GM18870 (cell line): ENCODE results near the gene PEX10.
"Not testable (repeated sequence)": the region's sequence is repeated elsewhere in the genome, so short reads cannot be mapped to it uniquely, and the experiment has no call there.

Experiments used
- ATAC-seq: cut with Tn5 transposase; IDR thresholded peaks from one replicate; pipeline ENCODE4 v1.9.1; 2021; ENCODE audit warnings: moderate library complexity; ENCODE audit not compliant: unreplicated experiment

PEX10 gene

GRCh38 chr1:2412395-2412772 lies at the start of gene PEX10:
Gene PEX10 (minus strand): TSS chr1:2412564. CDS start chr1:2412502, 62 bp downstream.
- ATAC-seq: peak; percentile 38

GRCh38 chr1:2460996-2461751 lies 48.8 kb upstream of the PEX10 start:
- ATAC-seq: no peak

- no peak for ATAC-seq
These were observed 47.8 kb upstream of the PEX10 start for GRCh38 chr1:2460203-2460602.

GRCh38 chr1:2459757-2460156 lies 47.4 kb upstream of the PEX10 start:
- ATAC-seq: no peak

- not testable (repeated sequence) for ATAC-seq
These were observed 46.9 kb upstream of the PEX10 start for GRCh38 chr1:2459102-2459753.

- ATAC-seq: no peak
These were observed 46.3 kb upstream of the PEX10 start for GRCh38 chr1:2458687-2459086.

GRCh38 chr1:2457444-2457843 lies 45.1 kb upstream of the PEX10 start:
- no peak for ATAC-seq

GRCh38 chr1:2455757-2456156 lies 43.4 kb upstream of the PEX10 start:
- ATAC-seq: no peak

GRCh38 chr1:2454227-2454626 lies 41.9 kb upstream of the PEX10 start:
- no peak for ATAC-seq

- no peak for ATAC-seq
These were observed 40.6 kb upstream of the PEX10 start for GRCh38 chr1:2452932-2453315.

- ATAC-seq: no peak
These were observed 40.0 kb upstream of the PEX10 start for GRCh38 chr1:2452201-2452931.

- no peak for ATAC-seq
These were observed 39.4 kb upstream of the PEX10 start for GRCh38 chr1:2451741-2452140.

- no peak for ATAC-seq
These were observed 37.5 kb upstream of the PEX10 start for GRCh38 chr1:2449636-2450454.

- no peak for ATAC-seq
These were observed 35.7 kb upstream of the PEX10 start for GRCh38 chr1:2448098-2448445.

GRCh38 chr1:2447276-2448097 lies 35.1 kb upstream of the PEX10 start:
- ATAC-seq: no peak

- no peak for ATAC-seq
These were observed 34.5 kb upstream of the PEX10 start for GRCh38 chr1:2446861-2447260.

GRCh38 chr1:2446394-2446793 lies 34.0 kb upstream of the PEX10 start:
- ATAC-seq: no peak

GRCh38 chr1:2445823-2446215 lies 33.5 kb upstream of the PEX10 start:
- ATAC-seq: no peak

GRCh38 chr1:2445162-2445822 lies 32.9 kb upstream of the PEX10 start:
- ATAC-seq: no peak

GRCh38 chr1:2444138-2444591 lies 31.8 kb upstream of the PEX10 start:
- ATAC-seq: no peak
